ENCODE data around the gene ARSI. TPM values are rescaled to one million over a fixed set of nuclear protein-coding genes. Genes with fewer than 3 reads are reported as not detected.

ARSI gene
- total RNA-seq, 1 experiment from 2014 or later: 5.9 TPM

DNA sequence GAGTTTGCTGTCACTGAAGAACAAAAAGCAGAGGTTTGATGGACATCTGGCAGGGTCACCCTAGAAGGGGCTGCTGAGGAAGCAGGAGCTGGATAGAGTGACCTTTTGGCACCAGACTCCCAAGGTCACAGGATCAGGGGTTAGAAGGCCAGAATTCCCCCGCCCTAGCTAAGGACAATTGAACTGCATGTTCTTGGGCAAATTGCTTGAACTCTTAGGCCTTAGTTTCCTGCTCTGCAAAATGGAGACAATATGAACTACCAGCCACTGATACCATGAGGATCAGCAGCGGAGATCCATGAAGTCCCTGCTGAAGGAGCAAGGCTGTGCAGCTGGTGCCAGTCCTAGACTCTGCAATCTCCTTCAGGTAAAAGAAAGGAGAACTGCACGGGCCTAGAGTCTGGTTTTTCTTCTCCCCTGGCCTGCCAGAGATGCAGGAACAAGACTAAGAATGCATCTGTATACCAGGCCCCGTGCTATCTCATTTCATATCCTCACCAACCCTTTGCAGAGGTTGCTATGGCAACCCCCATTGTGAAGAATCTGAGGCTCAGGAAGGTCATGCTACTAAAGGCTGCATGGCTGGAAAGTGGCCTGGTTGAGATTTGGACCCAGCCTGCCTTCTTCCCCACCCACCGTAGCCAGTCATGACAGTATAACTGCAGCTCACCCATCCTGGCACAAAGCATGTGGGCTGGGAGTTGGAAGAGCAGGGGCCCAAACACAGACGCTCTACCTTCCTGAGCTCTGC, 46.9 kb downstream of the ARSI start:
- H3K9me3 Mint-ChIP-seq: no peaks in the 10 kb centered on the region

More for the DNA sequence above, 46.9 kb downstream of the ARSI start:
- TF ChIP-seq ZNF416 (CRISPR knock-in tag; IDR thresholded peaks at IDR 0.05) (no peak), ZNF671 (CRISPR knock-in tag; IDR thresholded peaks at IDR 0.05) (no peak), KAT7 (CRISPR knock-in tag; IDR thresholded peaks at IDR 0.05; ENCODE audit: borderline replicate concordance) (no peak), ZNF138 (CRISPR knock-in tag; conservative IDR thresholded peaks at IDR 0.05) (no peak), TCF7 (CRISPR knock-in tag; IDR thresholded peaks at IDR 0.05; ENCODE audit: low read depth) (no peak), GABPB1 (CRISPR knock-in tag; IDR thresholded peaks at IDR 0.05) (no peak), ZNF396 (CRISPR knock-in tag; IDR thresholded peaks at IDR 0.05; ENCODE audit: borderline replicate concordance) (no peak), CBFB (CRISPR knock-in tag; IDR thresholded peaks at IDR 0.05; ENCODE audit: low read depth) (no peak), EMX1 (CRISPR knock-in tag; IDR thresholded peaks at IDR 0.05) (no peak), CREM (CRISPR knock-in tag; IDR thresholded peaks at IDR 0.05) (no peak), TEAD1 (CRISPR knock-in tag; IDR thresholded peaks at IDR 0.05) (no peak), SMAD3 (CRISPR knock-in tag; IDR thresholded peaks at IDR 0.05; ENCODE audit: borderline replicate concordance) (no peak)
- TF ChIP-seq, protein P1, sequence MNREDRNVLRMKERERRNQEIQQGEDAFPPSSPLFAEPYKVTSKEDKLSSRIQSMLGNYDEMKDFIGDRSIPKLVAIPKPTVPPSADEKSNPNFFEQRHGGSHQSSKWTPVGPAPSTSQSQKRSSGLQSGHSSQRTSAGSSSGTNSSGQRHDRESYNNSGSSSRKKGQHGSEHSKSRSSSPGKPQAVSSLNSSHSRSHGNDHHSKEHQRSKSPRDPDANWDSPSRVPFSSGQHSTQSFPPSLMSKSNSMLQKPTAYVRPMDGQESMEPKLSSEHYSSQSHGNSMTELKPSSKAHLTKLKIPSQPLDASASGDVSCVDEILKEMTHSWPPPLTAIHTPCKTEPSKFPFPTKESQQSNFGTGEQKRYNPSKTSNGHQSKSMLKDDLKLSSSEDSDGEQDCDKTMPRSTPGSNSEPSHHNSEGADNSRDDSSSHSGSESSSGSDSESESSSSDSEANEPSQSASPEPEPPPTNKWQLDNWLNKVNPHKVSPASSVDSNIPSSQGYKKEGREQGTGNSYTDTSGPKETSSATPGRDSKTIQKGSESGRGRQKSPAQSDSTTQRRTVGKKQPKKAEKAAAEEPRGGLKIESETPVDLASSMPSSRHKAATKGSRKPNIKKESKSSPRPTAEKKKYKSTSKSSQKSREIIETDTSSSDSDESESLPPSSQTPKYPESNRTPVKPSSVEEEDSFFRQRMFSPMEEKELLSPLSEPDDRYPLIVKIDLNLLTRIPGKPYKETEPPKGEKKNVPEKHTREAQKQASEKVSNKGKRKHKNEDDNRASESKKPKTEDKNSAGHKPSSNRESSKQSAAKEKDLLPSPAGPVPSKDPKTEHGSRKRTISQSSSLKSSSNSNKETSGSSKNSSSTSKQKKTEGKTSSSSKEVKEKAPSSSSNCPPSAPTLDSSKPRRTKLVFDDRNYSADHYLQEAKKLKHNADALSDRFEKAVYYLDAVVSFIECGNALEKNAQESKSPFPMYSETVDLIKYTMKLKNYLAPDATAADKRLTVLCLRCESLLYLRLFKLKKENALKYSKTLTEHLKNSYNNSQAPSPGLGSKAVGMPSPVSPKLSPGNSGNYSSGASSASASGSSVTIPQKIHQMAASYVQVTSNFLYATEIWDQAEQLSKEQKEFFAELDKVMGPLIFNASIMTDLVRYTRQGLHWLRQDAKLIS (CRISPR knock-in tag; IDR thresholded peaks at IDR 0.05; ENCODE audit: borderline replicate concordance): no peak
- TF ChIP-seq, protein P2, sequence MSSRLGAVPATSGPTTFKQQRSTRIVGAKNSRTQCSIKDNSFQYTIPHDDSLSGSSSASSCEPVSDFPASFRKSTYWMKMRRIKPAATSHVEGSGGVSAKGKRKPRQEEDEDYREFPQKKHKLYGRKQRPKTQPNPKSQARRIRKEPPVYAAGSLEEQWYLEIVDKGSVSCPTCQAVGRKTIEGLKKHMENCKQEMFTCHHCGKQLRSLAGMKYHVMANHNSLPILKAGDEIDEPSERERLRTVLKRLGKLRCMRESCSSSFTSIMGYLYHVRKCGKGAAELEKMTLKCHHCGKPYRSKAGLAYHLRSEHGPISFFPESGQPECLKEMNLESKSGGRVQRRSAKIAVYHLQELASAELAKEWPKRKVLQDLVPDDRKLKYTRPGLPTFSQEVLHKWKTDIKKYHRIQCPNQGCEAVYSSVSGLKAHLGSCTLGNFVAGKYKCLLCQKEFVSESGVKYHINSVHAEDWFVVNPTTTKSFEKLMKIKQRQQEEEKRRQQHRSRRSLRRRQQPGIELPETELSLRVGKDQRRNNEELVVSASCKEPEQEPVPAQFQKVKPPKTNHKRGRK (CRISPR knock-in tag; IDR thresholded peaks at IDR 0.05; ENCODE audit: borderline replicate concordance): no peak
- TF ChIP-seq, protein P3, sequence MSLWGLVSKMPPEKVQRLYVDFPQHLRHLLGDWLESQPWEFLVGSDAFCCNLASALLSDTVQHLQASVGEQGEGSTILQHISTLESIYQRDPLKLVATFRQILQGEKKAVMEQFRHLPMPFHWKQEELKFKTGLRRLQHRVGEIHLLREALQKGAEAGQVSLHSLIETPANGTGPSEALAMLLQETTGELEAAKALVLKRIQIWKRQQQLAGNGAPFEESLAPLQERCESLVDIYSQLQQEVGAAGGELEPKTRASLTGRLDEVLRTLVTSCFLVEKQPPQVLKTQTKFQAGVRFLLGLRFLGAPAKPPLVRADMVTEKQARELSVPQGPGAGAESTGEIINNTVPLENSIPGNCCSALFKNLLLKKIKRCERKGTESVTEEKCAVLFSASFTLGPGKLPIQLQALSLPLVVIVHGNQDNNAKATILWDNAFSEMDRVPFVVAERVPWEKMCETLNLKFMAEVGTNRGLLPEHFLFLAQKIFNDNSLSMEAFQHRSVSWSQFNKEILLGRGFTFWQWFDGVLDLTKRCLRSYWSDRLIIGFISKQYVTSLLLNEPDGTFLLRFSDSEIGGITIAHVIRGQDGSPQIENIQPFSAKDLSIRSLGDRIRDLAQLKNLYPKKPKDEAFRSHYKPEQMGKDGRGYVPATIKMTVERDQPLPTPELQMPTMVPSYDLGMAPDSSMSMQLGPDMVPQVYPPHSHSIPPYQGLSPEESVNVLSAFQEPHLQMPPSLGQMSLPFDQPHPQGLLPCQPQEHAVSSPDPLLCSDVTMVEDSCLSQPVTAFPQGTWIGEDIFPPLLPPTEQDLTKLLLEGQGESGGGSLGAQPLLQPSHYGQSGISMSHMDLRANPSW (CRISPR knock-in tag; conservative IDR thresholded peaks at IDR 0.05; ENCODE audit: low read depth): no peak
- TF ChIP-seq, protein P4, sequence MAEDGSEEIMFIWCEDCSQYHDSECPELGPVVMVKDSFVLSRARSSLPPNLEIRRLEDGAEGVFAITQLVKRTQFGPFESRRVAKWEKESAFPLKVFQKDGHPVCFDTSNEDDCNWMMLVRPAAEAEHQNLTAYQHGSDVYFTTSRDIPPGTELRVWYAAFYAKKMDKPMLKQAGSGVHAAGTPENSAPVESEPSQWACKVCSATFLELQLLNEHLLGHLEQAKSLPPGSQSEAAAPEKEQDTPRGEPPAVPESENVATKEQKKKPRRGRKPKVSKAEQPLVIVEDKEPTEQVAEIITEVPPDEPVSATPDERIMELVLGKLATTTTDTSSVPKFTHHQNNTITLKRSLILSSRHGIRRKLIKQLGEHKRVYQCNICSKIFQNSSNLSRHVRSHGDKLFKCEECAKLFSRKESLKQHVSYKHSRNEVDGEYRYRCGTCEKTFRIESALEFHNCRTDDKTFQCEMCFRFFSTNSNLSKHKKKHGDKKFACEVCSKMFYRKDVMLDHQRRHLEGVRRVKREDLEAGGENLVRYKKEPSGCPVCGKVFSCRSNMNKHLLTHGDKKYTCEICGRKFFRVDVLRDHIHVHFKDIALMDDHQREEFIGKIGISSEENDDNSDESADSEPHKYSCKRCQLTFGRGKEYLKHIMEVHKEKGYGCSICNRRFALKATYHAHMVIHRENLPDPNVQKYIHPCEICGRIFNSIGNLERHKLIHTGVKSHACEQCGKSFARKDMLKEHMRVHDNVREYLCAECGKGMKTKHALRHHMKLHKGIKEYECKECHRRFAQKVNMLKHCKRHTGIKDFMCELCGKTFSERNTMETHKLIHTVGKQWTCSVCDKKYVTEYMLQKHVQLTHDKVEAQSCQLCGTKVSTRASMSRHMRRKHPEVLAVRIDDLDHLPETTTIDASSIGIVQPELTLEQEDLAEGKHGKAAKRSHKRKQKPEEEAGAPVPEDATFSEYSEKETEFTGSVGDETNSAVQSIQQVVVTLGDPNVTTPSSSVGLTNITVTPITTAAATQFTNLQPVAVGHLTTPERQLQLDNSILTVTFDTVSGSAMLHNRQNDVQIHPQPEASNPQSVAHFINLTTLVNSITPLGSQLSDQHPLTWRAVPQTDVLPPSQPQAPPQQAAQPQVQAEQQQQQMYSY (CRISPR knock-in tag; IDR thresholded peaks at IDR 0.05): no peak
- TF ChIP-seq, protein P5, sequence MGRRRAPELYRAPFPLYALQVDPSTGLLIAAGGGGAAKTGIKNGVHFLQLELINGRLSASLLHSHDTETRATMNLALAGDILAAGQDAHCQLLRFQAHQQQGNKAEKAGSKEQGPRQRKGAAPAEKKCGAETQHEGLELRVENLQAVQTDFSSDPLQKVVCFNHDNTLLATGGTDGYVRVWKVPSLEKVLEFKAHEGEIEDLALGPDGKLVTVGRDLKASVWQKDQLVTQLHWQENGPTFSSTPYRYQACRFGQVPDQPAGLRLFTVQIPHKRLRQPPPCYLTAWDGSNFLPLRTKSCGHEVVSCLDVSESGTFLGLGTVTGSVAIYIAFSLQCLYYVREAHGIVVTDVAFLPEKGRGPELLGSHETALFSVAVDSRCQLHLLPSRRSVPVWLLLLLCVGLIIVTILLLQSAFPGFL (CRISPR knock-in tag; IDR thresholded peaks at IDR 0.05; ENCODE audit: borderline replicate concordance): no peak
- no peaks in the 10 kb centered on the region for H3K36me3 Mint-ChIP-seq
- H3K27me3 Mint-ChIP-seq (ENCODE audit: low read depth): no peaks in the 10 kb centered on the region
- DNase-seq (ENCODE audit: low spot score) (no peak), ATAC-seq (no peak; the same call in 1 of the 2 replicates)
- H3K4me3 Mint-ChIP-seq: no peak overlapping the region
- peaks cover 5% of the 10 kb centered on the region for H3K4me1 Mint-ChIP-seq
- ChIA-PET CTCF (interaction anchor here (0.6 to 2.0 kb wide), 19 partner anchors 8 to 140 kb away, joined by 3 to 10 read pairs (median 5); no protein-coding TSS in a partner anchor), POLR2A (interaction anchor here (0.6 kb wide), 1 partner anchor 15 kb away, joined by 4 read pairs; no protein-coding TSS in a partner anchor)
- H3K27ac Mint-ChIP-seq: 0 out of 2 replicates have a peak overlapping the region, but pooled peaks have one; percentile 9
